HEK293T (cell line): ENCODE results near the gene GTF3C1.

Experiments
- BHLHE40 ChIP-seq: fragments of 450-650 bp; IDR thresholded peaks from 2 replicates; pipeline ENCODE4 v1.6.1; 2016; ENCODE audit warnings: mild to moderate bottlenecking, moderate library complexity, borderline replicate concordance
- CTBP1 ChIP-seq: fragments of 450-650 bp; IDR thresholded peaks from 2 replicates; pipeline ENCODE4 v1.6.1; 2016; ENCODE audit warnings: borderline replicate concordance
- FOXA1 ChIP-seq: fragments of 450-650 bp; IDR thresholded peaks from 2 replicates; pipeline ENCODE4 v1.6.1; 2016; ENCODE audit warnings: mild to moderate bottlenecking
- FOXM1 ChIP-seq: fragments of 450-650 bp; IDR thresholded peaks from 2 replicates; pipeline ENCODE4 v1.6.1; 2017; ENCODE audit warnings: mild to moderate bottlenecking, borderline replicate concordance
- HDGF ChIP-seq: fragments of 450-650 bp; IDR thresholded peaks from 2 replicates; pipeline ENCODE4 v1.6.1; 2017; ENCODE audit warnings: antibody characterized with exemption, borderline replicate concordance
- L3MBTL2 ChIP-seq: fragments of 450-650 bp; conservative IDR thresholded peaks from 2 replicates; pipeline ENCODE4 v1.6.1; 2016; ENCODE audit warnings: mild to moderate bottlenecking
- SUZ12 ChIP-seq: fragments of 450-650 bp; IDR thresholded peaks from 2 replicates; pipeline ENCODE4 v1.6.1; 2016; ENCODE audit warnings: mild to moderate bottlenecking

- TF ChIP-seq BHLHE40 = no peak
- no peak for TF ChIP-seq SUZ12
- no peak for TF ChIP-seq FOXM1
- TF ChIP-seq L3MBTL2 = no peak
- no peak for TF ChIP-seq HDGF
- no peak for TF ChIP-seq FOXA1
- TF ChIP-seq CTBP1 = no peak
Measured at GRCh38 chr16:27449434-27450195, 100.1 kb downstream of the GTF3C1 start.
